AG09319 (cell line): ENCODE data around the gene APOBEC2.

Source experiments
- DNase-seq: peaks from one replicate; pipeline ENCODE4 v3.0.0-alpha.2; 2010; ENCODE audit warnings: low read depth; ENCODE audit errors: extremely low read depth
- TF ChIP-seq, protein P1 (sequence below): IDR thresholded peaks from 2 replicates; pipeline ENCODE4 v1.5.1; 2011; ENCODE audit warnings: low read depth, mild to moderate bottlenecking, inconsistent platforms, low read length, moderate library complexity

Gene APOBEC2

GRCh38 chr6:41054511-41054910, 1.5 kb downstream of the APOBEC2 start:
- TF ChIP-seq, protein P1, sequence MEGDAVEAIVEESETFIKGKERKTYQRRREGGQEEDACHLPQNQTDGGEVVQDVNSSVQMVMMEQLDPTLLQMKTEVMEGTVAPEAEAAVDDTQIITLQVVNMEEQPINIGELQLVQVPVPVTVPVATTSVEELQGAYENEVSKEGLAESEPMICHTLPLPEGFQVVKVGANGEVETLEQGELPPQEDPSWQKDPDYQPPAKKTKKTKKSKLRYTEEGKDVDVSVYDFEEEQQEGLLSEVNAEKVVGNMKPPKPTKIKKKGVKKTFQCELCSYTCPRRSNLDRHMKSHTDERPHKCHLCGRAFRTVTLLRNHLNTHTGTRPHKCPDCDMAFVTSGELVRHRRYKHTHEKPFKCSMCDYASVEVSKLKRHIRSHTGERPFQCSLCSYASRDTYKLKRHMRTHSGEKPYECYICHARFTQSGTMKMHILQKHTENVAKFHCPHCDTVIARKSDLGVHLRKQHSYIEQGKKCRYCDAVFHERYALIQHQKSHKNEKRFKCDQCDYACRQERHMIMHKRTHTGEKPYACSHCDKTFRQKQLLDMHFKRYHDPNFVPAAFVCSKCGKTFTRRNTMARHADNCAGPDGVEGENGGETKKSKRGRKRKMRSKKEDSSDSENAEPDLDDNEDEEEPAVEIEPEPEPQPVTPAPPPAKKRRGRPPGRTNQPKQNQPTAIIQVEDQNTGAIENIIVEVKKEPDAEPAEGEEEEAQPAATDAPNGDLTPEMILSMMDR, result no peak
- DNase-seq, result no peak

DNA sequence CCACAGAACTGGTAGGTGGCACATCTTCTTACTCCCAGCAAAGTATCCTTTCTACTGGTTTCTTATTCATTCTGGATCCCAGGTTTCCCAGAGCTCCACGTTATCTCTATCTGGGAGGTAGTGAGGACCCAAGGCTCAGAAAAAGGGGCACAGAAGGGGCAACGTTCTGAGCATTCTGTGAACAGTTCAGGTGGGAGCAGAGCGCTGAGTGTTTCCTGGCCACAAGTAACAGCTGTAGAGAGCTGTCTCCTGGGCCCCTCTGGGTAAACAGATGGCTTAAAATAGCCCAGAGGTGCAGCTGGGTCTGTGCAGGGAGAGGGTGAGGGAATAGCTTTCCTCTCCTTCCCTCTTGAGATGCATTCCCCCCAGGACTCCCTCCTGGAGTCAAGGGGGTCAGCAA, 2.1 kb downstream of the APOBEC2 start:
- TF ChIP-seq, protein P1, result no peak
- no peak for DNase-seq

DNA sequence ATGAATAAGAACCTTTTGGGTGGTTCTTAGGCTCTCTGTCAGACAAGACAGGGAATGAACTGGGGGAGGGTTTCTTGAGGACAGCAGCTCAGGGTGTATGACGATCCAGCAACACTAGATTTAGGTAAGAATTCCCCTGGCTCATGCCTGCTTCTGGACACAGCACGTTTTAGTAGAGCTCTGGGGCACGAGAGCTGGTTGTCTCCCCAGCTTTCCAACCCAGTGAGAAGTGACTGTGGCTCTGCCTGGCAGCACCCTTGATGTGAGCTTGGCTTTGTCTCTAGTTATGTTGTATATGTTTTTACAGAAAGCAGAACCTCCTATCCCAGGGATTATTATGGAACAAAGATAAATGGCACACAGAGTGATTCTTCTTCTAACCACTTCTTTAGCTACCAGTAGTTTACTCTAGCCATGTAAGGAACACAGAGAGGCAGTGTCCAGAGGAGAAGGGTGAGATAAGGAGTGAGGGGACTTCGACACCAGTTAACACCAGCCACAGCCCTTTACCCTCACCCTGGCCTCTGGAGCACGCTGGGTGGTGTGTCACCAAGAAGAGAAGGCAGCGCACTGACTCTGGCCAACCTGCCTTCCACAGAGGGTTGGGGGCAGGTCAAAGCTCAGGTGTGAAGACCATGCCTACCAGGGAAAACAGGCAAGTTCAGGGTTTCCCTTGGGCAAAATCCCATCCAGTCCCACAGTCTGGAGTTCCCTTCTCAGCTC, 3.9 kb downstream of the APOBEC2 start:
- TF ChIP-seq, protein P1, result no peak
- no peak for DNase-seq

DNA sequence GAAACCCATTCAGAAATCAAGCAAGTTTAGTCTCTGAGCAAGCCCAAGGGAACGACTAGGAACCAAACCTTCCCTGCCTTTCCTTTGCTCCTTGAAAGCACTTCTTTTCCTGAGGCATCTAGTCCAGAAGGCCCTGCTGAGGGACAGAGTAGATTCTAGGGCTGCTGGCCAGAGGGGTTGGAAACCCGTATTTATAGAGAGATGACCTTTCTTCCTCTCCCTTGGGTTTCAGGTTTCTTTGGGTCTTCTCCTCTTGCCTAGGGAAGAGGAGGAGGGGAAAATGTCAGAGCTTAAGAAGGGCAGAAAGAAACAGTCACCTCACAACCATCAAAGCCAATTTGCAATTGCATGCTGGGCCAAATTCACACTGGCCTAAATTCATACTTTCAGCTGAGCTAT, 5.8 kb downstream of the APOBEC2 start:
- no peak for DNase-seq
- TF ChIP-seq, protein P1, result no peak

- TF ChIP-seq, protein P1, result no peak
- DNase-seq, result no peak
Measured at GRCh38 chr6:41059556-41059955, 6.6 kb downstream of the APOBEC2 start.

DNA sequence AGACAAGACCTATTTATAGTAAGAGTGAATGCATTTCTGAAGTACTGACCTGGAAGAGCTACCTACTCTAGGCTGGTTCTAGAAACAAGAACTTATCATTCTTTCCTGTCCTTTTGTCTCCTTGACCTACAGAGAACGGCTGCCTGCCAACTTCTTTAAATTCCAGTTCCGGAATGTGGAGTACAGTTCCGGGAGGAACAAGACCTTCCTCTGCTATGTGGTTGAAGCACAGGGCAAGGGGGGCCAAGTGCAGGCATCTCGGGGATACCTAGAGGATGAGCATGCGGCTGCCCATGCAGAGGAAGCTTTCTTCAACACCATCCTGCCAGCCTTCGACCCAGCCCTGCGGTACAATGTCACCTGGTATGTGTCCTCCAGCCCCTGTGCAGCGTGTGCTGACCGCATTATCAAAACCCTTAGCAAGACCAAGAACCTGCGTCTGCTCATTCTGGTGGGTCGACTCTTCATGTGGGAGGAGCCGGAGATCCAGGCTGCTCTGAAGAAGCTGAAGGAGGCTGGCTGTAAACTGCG, 8.3 kb downstream of the APOBEC2 start:
- TF ChIP-seq, protein P1, result no peak
- no peak for DNase-seq

DNA sequence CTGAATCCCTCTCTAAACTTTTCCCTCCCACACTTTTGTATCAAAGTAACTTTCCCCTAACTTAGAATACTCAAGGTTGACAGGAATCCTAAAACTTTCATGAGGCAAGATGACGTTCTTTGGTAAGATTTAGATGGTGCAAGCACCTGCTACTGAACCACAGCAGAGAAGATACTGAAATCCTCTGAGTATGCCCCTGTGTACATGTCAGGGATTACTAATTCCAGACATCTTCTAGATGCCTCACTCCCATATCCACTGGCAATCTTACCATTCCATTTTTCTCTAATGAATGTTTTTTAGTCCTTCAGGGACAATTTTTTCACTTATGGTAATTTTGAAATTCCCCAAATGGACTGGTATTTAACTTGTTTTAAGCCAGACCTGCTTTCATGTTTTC, 9.1 kb downstream of the APOBEC2 start:
- no peak for DNase-seq
- TF ChIP-seq, protein P1, result no peak
